HepG2 (cell line): Measurements from ENCODE around the gene GRIK4. TPM values are rescaled to one million over a fixed set of nuclear protein-coding genes. Genes with fewer than 3 reads are reported as not detected.
A peak's percentile ranks its signal among the peaks of the same experiment; 100 is the strongest.

ENCODE experiments used
- ATAC-seq: fragments of 200-7000 bp; cut with Tn5 transposase; 3 replicates; pipeline ENCODE4 v1.9.1; 2020; ENCODE audit warnings: mild to moderate bottlenecking, moderate library complexity
- BruUV-seq: library from RNA; stranded (reverse); fragments of 400-500 nt; replicated peaks from 2 replicates; lab custom pipeline; 2021; lab: Mats Ljungman, UMichigan
- CTCF ChIA-PET: fragments of 300-600 bp; formaldehyde crosslinking; extraction: SDS; loops from one replicate; lab custom pipeline; 2021; ENCODE audit warnings: low total read pairs, inconsistent platforms, low intra/inter-chr PET ratio; lab: Yijun Ruan, JAX
- POLR2A ChIA-PET: fragments of 350-600 bp; sonication (Branson Sonifier 250); formaldehyde crosslinking; loops from one replicate; lab custom pipeline; 2020; ENCODE audit warnings: antibody characterized with exemption, inconsistent platforms; lab: Yijun Ruan, JAX
- DNase-seq: peaks from one replicate; pipeline ENCODE4 v3.0.0-alpha.2; 2015; ENCODE audit warnings: low spot score
- FAIRE-seq: peaks from 3 replicates; lab custom pipeline; 2011; peaks lifted over from hg19 to GRCh38; lab: Jason Lieb, UNC
- H2AFZ ChIP-seq: one replicate; pipeline ENCODE4 v1.6.1; 2011; ENCODE audit warnings: low read length, inconsistent platforms
- H3K27ac ChIP-seq: fragments of 300-600 bp; 3 replicates; pipeline ENCODE4 v1.8.0; 2011; ENCODE audit warnings: mixed run types, mild to moderate bottlenecking, mixed read lengths, low read length, inconsistent platforms; ENCODE audit not compliant: insufficient read depth; ENCODE audit errors: extremely low read length
- H3K27me3 ChIP-seq, 2 experiments: fragments of 200-600 bp in 1 of 2; 2 replicates in 1 of 2; 3 replicates in 1 of 2; pipeline versions ENCODE4 v1.6.0 to v1.8.0; 2011; ENCODE audit warnings: low read length in 2 of 2, mild to moderate bottlenecking in 2 of 2, moderate library complexity in 2 of 2, inconsistent platforms in 1 of 2; ENCODE audit not compliant: insufficient read depth in 2 of 2, control insufficient read depth in 1 of 2
- H3K36me3 ChIP-seq, 2 experiments: fragments of 200-600 bp in 1 of 2; replicated peaks in 1 of 2; 2 replicates in 1 of 2; 3 replicates in 1 of 2; pipeline versions ENCODE4 v1.5.1 to v1.8.0; 2011; ENCODE audit warnings: low read length in 2 of 2, inconsistent platforms in 1 of 2; ENCODE audit not compliant: insufficient read depth in 2 of 2, control insufficient read depth in 1 of 2
- H3K4me1 ChIP-seq: 2 replicates; pipeline ENCODE4 v1.5.1; 2012; ENCODE audit warnings: low read length, inconsistent platforms; ENCODE audit not compliant: insufficient read depth
- H3K4me2 ChIP-seq: 2 replicates; pipeline ENCODE4 v1.6.0; 2011; ENCODE audit warnings: low read depth, low read length, inconsistent platforms
- H3K4me3 ChIP-seq, 3 experiments: fragments of 200-600 bp in 1 of 3; sonication (generic), shearing (Covaris generic) in 1 of 3; replicated peaks in 1 of 3; 2 replicates each; pipeline ENCODE4 v1.5.1; 2011 to 2016; ENCODE audit warnings: low read length in 3 of 3, inconsistent platforms in 2 of 3, low read depth in 2 of 3, mild to moderate bottlenecking in 2 of 3, control low read depth in 1 of 3, mixed read lengths in 1 of 3; ENCODE audit not compliant: insufficient read depth in 1 of 3
- H3K79me2 ChIP-seq: one replicate; pipeline ENCODE4 v1.6.1; 2011; ENCODE audit warnings: low read length, inconsistent platforms; ENCODE audit not compliant: insufficient read depth
- H3K9ac ChIP-seq: 2 replicates; pipeline ENCODE4 v1.6.0; 2011; ENCODE audit warnings: mild to moderate bottlenecking, low read depth, low read length, inconsistent platforms; ENCODE audit not compliant: insufficient read depth
- H3K9me3 ChIP-seq: 2 replicates; pipeline ENCODE4 v1.5.1; 2012; ENCODE audit warnings: mild to moderate bottlenecking, low read length
- H4K20me1 ChIP-seq: 2 replicates; pipeline ENCODE4 v1.6.0; 2011; ENCODE audit warnings: inconsistent platforms, mild to moderate bottlenecking, low read length, moderate library complexity; ENCODE audit not compliant: insufficient read depth
- BRCA1 ChIP-seq: sonication (generic); formaldehyde crosslinking; IDR thresholded peaks from 2 replicates; pipeline ENCODE4 v1.4.0; 2020; ENCODE audit warnings: missing genetic modification reagents
- CBFB ChIP-seq: sonication (generic); formaldehyde crosslinking; IDR thresholded peaks from 2 replicates; pipeline ENCODE4 v1.4.0; 2020; ENCODE audit warnings: missing genetic modification reagents
- CEBPB ChIP-seq: IDR thresholded peaks from 2 replicates; pipeline ENCODE4 v1.6.1; 2011; ENCODE audit warnings: low read depth, low read length, improper control_type of control experiment, borderline replicate concordance
- ELF3 ChIP-seq: IDR thresholded peaks from 2 replicates; pipeline ENCODE4 v1.6.1; 2016; ENCODE audit warnings: missing genetic modification reagents, missing compliant biosample characterization
- FOXK1 ChIP-seq: sonication (generic); formaldehyde crosslinking; IDR thresholded peaks from 2 replicates; pipeline ENCODE4 v1.4.0; 2020; ENCODE audit warnings: low read depth, missing genetic modification reagents, borderline replicate concordance
- HDAC6 ChIP-seq: fragments of 200-600 bp; sonication (generic); IDR thresholded peaks from 2 replicates; pipeline ENCODE4 v1.7.0; 2017; ENCODE audit warnings: mild to moderate bottlenecking, antibody characterized with exemption, low read length, low read depth
- NFE2L2 ChIP-seq: fragments of 150-350 bp; IDR thresholded peaks from 2 replicates; pipeline ENCODE4 v1.6.1; 2014; ENCODE audit warnings: low read length
- NR1H2 ChIP-seq: sonication (generic); formaldehyde crosslinking; IDR thresholded peaks from 2 replicates; pipeline ENCODE4 v1.8.1; 2022; ENCODE audit warnings: low read depth, missing genetic modification reagents, borderline replicate concordance
- NR2F1 ChIP-seq, 2 experiments: fragments of 450-650 bp in 1 of 2; formaldehyde crosslinking in 1 of 2; IDR thresholded peaks; 2 replicates each; pipeline versions ENCODE4 v1.5.0 to v1.6.1; 2016 to 2020; ENCODE audit warnings: mild to moderate bottlenecking in 1 of 2, missing compliant biosample characterization in 1 of 2, missing genetic modification reagents in 1 of 2, moderate library complexity in 1 of 2
- PTBP1 ChIP-seq: fragments of 200-400 bp; formaldehyde crosslinking; IDR thresholded peaks from 2 replicates; pipeline ENCODE4 v1.6.1; 2018; ENCODE audit warnings: low read length, low read depth; ENCODE audit not compliant: poor library complexity, severe bottlenecking
- RXRB ChIP-seq: IDR thresholded peaks from 2 replicates; pipeline ENCODE4 v1.6.1; 2016; ENCODE audit warnings: borderline replicate concordance, missing genetic modification reagents, missing compliant biosample characterization
- STAG1 ChIP-seq: sonication (generic); formaldehyde crosslinking; IDR thresholded peaks from 2 replicates; pipeline ENCODE4 v1.4.0; 2020; ENCODE audit warnings: missing genetic modification reagents
- ZNF251 ChIP-seq: sonication (generic); formaldehyde crosslinking; IDR thresholded peaks from 2 replicates; pipeline ENCODE4 v1.9.0; 2021; ENCODE audit warnings: mild to moderate bottlenecking, missing genetic modification reagents
- ZNF337 ChIP-seq: sonication (generic); formaldehyde crosslinking; IDR thresholded peaks from 2 replicates; pipeline ENCODE4 v1.5.1; 2020; ENCODE audit warnings: missing genetic modification reagents, low read depth, mild to moderate bottlenecking, borderline replicate concordance
- ZNF772 ChIP-seq: sonication (generic); formaldehyde crosslinking; IDR thresholded peaks from 2 replicates; pipeline ENCODE4 v1.5.0; 2020; ENCODE audit warnings: mild to moderate bottlenecking, missing genetic modification reagents
- WGBS: methylation state at CpG from one replicate; pipeline ENCODE4 v1.1.6; 2017; ENCODE audit warnings: low lambda C conversion rate; 5-methylcytosine and 5-hydroxymethylcytosine counted together
- in situ Hi-C: cut with HindIII; loops from 2 replicates; pipeline ENCODE4 v1.10.0; 2017; ENCODE audit warnings: low pct_unique_long_range_greater_than_20kb; ENCODE audit not compliant: extremely low pct_ligation_motif_present
- intact Hi-C: fragments of 100-400 bp; cut with micrococcal nuclease; formaldehyde crosslinking; loops from one replicate; pipeline ENCODE4 v1.10.0; 2022; ENCODE audit not compliant: unreplicated experiment
- polyA plus RNA-seq, 8 experiments: library from polyadenylated mRNA; depleted of rRNA in 3 of 8; stranded (reverse) in 7 of 8; unstranded in 1 of 8; fragments of >200 nt; fragmentation: Illumina TruSeq in 4 of 8; extraction: Trizol in 4 of 8; gene quantifications; 2 replicates each; pipeline versions ENCODE4 v1.2.1 to v1.2.3, GENCODE V29; 2011 to 2016; ENCODE audit warnings: low read depth in 4 of 8, missing spikeins in 1 of 8, mixed read lengths in 1 of 8; ENCODE audit not compliant: insufficient read depth in 1 of 8
- total RNA-seq, 5 experiments: library from RNA; depleted of rRNA; stranded (reverse); fragments of >200 nt; fragmentation: Illumina TruSeq; extraction: Trizol; gene quantifications; 2 replicates each; pipeline ENCODE4 v1.2.3, GENCODE V29; 2016; ENCODE audit warnings: low read depth in 1 of 5
- TF ChIP-seq, protein P1 (sequence below): sonication (generic); formaldehyde crosslinking; IDR thresholded peaks from 2 replicates; pipeline ENCODE4 v1.4.0; 2020; ENCODE audit warnings: missing genetic modification reagents
- TF ChIP-seq, protein P2 (sequence below): sonication (generic); formaldehyde crosslinking; IDR thresholded peaks from 2 replicates; pipeline ENCODE4 v1.4.0; 2020; ENCODE audit warnings: missing genetic modification reagents; ENCODE audit errors: not compliant biosample characterization
- TF ChIP-seq, protein P3 (sequence below): sonication (generic); formaldehyde crosslinking; IDR thresholded peaks from 2 replicates; pipeline ENCODE4 v1.5.0; 2020; ENCODE audit warnings: missing genetic modification reagents

GRIK4 gene
- total and polyA plus RNA-seq, 2 of the 13 experiments (the other 11 are each of a cell fraction or from before 2014, with no cell fraction given) = 0.04 to 0.07 TPM

DNA sequence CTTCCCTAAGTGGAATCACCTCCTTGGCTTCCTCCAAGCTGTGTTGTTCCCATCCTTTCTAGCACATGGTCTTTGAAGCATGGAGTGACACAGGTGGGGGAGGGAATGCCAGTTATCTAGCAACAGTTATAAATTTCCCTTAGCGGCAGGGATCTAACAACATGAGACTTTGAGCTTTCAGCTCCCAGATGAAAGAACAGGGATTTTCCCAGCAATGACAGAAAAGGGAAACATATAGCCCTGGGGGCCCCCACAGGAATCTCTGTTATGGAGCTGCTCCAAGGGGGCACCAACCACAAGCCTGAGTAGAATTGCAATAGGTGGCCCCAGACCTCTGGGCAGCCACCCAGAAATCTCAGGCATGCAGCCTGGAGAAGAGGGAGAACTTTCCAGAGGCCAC, 163.0 kb downstream of the GRIK4 start:
- Histone ChIP-seq H2AFZ (no peak overlapping the region), H3K27me3 (no peaks in the 10 kb centered on the region), H3K27ac (peak overlapping the region; percentile 65), H3K4me3 (peak overlapping the region in 2 of 3 experiments; percentile 5 to 29; a peak in 2 of 6 replicates), H3K36me3 (no peaks in the 10 kb centered on the region), H3K9me3 (no peaks in the 10 kb centered on the region), H3K79me2 (no peaks in the 10 kb centered on the region), H3K4me2 (peak overlapping the region; percentile 49), H4K20me1 (no peaks in the 10 kb centered on the region), H3K9ac (peak overlapping the region; percentile 23; the same call in 1 of the 2 replicates), H3K4me1 (peaks cover 35% of the 10 kb centered on the region)
- CTCF ChIA-PET = no interaction called here
- BruUV-seq = no TSS peak
- in situ Hi-C loops (no loop called here), intact Hi-C loops (loop anchor here (1.0 kb wide), 1 partner anchor 8 kb away; no protein-coding TSS in a partner anchor)
- DNase-seq (peak; percentile 94), FAIRE-seq (no peak), ATAC-seq (peak; percentile 96)
- POLR2A ChIA-PET = interaction anchor here (1.1 to 1.9 kb wide), 4 partner anchors 10 to 466 kb away, joined by 3 to 12 read pairs (median 6); no protein-coding TSS in a partner anchor
- WGBS = 0% methylated on average over 1 of the region's 1 CpG
- TF ChIP-seq, protein P1, sequence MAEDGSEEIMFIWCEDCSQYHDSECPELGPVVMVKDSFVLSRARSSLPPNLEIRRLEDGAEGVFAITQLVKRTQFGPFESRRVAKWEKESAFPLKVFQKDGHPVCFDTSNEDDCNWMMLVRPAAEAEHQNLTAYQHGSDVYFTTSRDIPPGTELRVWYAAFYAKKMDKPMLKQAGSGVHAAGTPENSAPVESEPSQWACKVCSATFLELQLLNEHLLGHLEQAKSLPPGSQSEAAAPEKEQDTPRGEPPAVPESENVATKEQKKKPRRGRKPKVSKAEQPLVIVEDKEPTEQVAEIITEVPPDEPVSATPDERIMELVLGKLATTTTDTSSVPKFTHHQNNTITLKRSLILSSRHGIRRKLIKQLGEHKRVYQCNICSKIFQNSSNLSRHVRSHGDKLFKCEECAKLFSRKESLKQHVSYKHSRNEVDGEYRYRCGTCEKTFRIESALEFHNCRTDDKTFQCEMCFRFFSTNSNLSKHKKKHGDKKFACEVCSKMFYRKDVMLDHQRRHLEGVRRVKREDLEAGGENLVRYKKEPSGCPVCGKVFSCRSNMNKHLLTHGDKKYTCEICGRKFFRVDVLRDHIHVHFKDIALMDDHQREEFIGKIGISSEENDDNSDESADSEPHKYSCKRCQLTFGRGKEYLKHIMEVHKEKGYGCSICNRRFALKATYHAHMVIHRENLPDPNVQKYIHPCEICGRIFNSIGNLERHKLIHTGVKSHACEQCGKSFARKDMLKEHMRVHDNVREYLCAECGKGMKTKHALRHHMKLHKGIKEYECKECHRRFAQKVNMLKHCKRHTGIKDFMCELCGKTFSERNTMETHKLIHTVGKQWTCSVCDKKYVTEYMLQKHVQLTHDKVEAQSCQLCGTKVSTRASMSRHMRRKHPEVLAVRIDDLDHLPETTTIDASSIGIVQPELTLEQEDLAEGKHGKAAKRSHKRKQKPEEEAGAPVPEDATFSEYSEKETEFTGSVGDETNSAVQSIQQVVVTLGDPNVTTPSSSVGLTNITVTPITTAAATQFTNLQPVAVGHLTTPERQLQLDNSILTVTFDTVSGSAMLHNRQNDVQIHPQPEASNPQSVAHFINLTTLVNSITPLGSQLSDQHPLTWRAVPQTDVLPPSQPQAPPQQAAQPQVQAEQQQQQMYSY (CRISPR knock-in tag) = no peak
- TF ChIP-seq CEBPB (0 out of 2 replicates have a peak, but pooled peaks have one; percentile 24), NFE2L2 (no peak), HDAC6 (no peak), STAG1 (CRISPR knock-in tag) (peak; percentile 6; the same call in 1 of the 2 replicates), ZNF337 (CRISPR knock-in tag) (no peak), NR1H2 (CRISPR knock-in tag) (no peak), NR2F1 (CRISPR knock-in tag; IDR thresholded peaks at IDR 0.05) (0 out of 4 replicates have a peak, but pooled peaks of 1 of the 2 experiments have one; percentile 19), ELF3 (CRISPR knock-in tag) (peak; percentile 71; the same call in 1 of the 2 replicates), PTBP1 (no peak), FOXK1 (CRISPR knock-in tag) (peak; percentile 28; the same call in 1 of the 2 replicates), RXRB (CRISPR knock-in tag) (peak; percentile 61), ZNF772 (CRISPR knock-in tag) (no peak), CBFB (CRISPR knock-in tag) (no peak), ZNF251 (CRISPR knock-in tag) (no peak), BRCA1 (no peak)
- TF ChIP-seq, protein P2, sequence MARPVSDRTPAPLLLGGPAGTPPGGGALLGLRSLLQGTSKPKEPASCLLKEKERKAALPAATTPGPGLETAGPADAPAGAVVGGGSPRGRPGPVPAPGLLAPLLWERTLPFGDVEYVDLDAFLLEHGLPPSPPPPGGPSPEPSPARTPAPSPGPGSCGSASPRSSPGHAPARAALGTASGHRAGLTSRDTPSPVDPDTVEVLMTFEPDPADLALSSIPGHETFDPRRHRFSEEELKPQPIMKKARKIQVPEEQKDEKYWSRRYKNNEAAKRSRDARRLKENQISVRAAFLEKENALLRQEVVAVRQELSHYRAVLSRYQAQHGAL (CRISPR knock-in tag) = no peak
- TF ChIP-seq, protein P3, sequence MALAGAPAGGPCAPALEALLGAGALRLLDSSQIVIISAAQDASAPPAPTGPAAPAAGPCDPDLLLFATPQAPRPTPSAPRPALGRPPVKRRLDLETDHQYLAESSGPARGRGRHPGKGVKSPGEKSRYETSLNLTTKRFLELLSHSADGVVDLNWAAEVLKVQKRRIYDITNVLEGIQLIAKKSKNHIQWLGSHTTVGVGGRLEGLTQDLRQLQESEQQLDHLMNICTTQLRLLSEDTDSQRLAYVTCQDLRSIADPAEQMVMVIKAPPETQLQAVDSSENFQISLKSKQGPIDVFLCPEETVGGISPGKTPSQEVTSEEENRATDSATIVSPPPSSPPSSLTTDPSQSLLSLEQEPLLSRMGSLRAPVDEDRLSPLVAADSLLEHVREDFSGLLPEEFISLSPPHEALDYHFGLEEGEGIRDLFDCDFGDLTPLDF (CRISPR knock-in tag) = no peak
